Heart left ventricle (tissue), 13 donors: ENCODE results near the gene C14orf132.

Experiments used
- POLR2A ChIP-seq, 2 donors: fragments of 450-650 bp; IDR thresholded peaks; one replicate each; pipeline ENCODE4 v1.6.1; 2017; ENCODE audit warnings: antibody characterized with exemption in 2 of 2, mild to moderate bottlenecking in 2 of 2, moderate library complexity in 2 of 2
- TF ChIP-seq, protein P1 (sequence below), 12 donors: fragments of 200-600 bp; sonication (generic) in 4 of 12; IDR thresholded peaks; one replicate each; pipeline versions ENCODE4 v1.5.0 to v1.8.0; 2018 to 2022; ENCODE audit warnings: antibody characterized with exemption in 12 of 12, mild to moderate bottlenecking in 5 of 12
- donor health status: ischemic (EF 13 %, LVEDD 7.1; RV severe dilation, severe dysfunction).
- donor health status: DM: no; HTN: yes; CAD: no.
- donor health status: DM: no; HTN: no; CAD: no.
- donor health status: ischemic (EF 25% LVEDD 6.9; RV normal size, moderate dysfunction).
- donor health status: ischemic (EF 25% LVEDD 5.7; RV mildly dilated, moderate dysfunction).
- donor health status: ischemic (EF 35%, LVEDD 5.7; RV mildly dilated, moderate dysfunction).
- donor health status: nonischemic (EF 11% LVEDD 7.7; RV severe dilation, severe dysfunction).
- donor health status: DM: yes; HTN: yes; CAD: no.
- donor health status: PGD.
- donor health status: ischemic (EF 29% LVEDD 5.4; RV normal size, mild dysfunction).
- donor health status: nonischemic (EF 23%, LVEDD 6.1; RV moderate dilation, normal function).

DNA sequence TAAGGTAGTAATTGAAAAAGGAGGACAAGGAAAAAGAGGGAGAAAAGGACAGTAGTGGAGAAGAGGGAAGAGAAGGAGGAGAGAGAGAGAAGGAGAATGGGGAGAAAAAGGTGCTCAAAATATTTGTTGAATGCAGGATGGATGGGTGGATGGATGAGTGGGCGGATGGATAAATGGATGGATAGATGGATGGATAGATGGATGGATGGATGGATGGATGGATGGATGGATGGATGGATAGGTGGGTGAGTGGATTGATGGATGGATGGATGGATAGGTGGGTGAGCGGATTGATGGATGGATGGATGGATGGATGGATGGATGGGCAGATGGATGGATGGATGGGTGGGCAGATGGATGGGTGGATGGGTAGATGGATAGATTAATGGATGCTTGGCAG lies 21.3 kb upstream of the C14orf132 start:
- TF ChIP-seq, protein P1, sequence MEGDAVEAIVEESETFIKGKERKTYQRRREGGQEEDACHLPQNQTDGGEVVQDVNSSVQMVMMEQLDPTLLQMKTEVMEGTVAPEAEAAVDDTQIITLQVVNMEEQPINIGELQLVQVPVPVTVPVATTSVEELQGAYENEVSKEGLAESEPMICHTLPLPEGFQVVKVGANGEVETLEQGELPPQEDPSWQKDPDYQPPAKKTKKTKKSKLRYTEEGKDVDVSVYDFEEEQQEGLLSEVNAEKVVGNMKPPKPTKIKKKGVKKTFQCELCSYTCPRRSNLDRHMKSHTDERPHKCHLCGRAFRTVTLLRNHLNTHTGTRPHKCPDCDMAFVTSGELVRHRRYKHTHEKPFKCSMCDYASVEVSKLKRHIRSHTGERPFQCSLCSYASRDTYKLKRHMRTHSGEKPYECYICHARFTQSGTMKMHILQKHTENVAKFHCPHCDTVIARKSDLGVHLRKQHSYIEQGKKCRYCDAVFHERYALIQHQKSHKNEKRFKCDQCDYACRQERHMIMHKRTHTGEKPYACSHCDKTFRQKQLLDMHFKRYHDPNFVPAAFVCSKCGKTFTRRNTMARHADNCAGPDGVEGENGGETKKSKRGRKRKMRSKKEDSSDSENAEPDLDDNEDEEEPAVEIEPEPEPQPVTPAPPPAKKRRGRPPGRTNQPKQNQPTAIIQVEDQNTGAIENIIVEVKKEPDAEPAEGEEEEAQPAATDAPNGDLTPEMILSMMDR (IDR thresholded peaks at IDR 0.05), result no peak
- no peak for TF ChIP-seq POLR2A (IDR thresholded peaks at IDR 0.05)
